Urothelium cell line (cell line): ENCODE results near the gene TRIM25.
"Not testable (repeated sequence)": the region's sequence is repeated elsewhere in the genome, so short reads cannot be mapped to it uniquely, and the experiment has no call there.

Experiments
- DNase-seq: peaks from one replicate; pipeline ENCODE4 v3.0.0; 2011; ENCODE audit warnings: low spot score, mixed read lengths
- FAIRE-seq: peaks from 2 replicates; lab custom pipeline; 2011; peaks lifted over from hg19 to GRCh38; lab: Jason Lieb, UNC

Gene TRIM25

DNA sequence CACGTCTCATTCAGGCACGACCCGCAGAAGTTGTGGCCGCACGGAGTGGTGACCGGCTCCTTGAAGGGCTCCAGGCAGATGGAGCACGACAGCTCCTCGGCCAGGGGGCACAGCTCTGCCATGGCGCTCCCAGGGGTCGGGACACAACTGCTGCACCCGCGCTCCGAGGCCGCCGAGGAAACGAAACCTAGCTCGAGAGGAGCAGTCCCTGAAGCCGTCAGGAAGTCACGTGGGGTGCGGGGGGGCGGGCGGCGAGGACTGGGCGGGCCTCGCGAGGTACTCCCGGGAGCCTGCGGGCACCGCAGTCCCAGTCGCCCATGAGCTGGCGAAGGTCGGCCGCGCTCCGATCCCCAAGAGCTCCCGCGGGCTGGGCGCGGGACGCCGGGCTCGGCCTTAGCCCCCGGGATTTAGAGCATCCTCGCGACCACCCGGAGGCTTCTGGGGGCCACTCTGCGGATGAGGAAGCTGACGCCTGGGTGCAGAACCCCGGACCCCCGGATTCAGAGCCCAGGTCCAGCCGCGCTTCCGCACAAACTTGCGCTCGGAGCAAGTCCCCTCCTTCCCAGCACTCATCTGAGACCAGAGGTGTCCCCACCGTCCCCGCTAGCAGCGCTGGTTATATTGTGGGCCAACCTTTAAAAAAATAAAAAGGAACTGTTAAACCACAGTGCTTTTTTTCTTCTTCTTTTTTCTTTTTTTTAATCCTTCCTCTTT lies at the start of gene TRIM25:
TRIM25 (minus strand) TSS at position 183 of the 714 bp plus-strand sequence; CDS start at position 122, 61 bp downstream.
- DNase-seq (peak; percentile 97), FAIRE-seq (no peak)

GRCh38 chr17:56960596-56961538 lies 47.0 kb upstream of the TRIM25 start, which contains the start of gene COIL:
Gene COIL, minus strand, starts transcription at chr17:56961050. Its CDS starts 31 bp downstream, at chr17:56961019.
- DNase-seq (peak; percentile 95), FAIRE-seq (no peak)

GRCh38 chr17:56956992-56957391 lies 43.1 kb upstream of the TRIM25 start:
- no peak for DNase-seq
- FAIRE-seq = no peak

- DNase-seq (no peak), FAIRE-seq (no peak)
These were observed 35.7 kb upstream of the TRIM25 start for GRCh38 chr17:56949595-56949994.

DNA sequence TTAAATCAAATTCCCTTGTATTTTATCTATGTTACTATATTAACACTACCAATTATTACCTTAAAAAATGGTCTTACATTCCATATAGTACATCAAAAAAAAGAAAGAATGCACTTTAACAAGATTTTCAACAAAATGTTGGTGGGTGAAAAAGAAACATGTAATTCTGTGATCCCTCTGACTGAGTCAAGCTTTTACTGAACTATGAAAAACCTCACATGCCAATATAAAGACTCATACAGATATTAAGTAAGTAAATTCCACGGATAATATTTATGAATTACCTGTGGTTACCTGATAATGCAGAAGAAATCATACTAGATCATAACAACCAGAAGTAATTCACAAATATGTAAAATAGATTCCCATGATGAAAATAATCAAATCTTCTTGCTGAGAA lies 34.6 kb upstream of the TRIM25 start:
- FAIRE-seq = no peak
- DNase-seq = no peak

DNA sequence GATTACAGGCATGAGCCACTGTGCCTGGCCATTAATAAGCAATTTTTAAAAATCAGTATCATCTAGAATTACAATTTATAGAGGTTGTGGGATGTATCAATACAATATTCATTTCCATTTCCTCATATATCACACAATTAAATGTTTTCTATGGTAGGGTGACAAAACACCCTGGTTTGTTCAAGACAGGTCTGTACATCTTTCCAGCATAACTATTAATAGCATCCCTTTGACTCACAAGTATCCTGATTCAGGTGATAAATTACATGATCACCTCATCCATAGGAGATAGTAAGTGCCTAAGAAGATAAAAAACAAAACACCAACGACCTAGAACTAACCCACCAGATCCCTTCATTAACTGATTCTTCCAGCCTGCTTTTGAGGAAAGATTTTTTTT lies 33.9 kb upstream of the TRIM25 start:
- no peak for DNase-seq
- no peak for FAIRE-seq

- DNase-seq (no peak), FAIRE-seq (no peak)
These were observed 32.2 kb upstream of the TRIM25 start for GRCh38 chr17:56945938-56946505.

- FAIRE-seq (no peak), DNase-seq (no peak)
These were observed 29.8 kb upstream of the TRIM25 start for GRCh38 chr17:56943505-56944125.

DNA sequence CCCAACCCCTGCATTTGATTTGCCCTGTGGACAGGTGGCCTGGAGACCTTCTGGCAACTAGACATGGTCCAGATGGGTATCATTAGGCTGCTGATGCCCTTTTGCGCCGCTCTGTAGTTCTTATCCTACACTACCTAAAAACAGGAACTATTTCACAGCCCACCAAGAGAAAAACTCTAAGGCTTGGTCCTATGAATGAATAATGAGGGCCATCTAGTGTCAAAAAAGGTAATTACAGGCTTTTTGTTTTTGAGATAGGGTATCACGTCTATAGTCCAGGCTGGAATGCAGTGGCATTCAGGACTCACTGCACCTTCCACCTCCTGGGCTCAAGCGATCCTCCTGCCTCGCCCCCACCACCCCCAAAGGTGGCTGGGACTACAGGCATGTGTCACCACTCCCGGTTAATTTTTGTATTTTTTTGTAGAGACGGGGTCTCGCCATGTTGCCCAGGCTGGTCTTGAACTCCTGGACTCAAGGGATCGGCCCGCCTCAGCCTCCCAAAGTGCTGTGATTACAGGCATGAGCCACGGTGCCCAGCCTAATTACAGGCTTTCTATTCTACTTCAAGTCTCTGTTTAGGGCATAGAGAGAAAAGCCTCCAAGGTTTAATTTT lies 26.1 kb upstream of the TRIM25 start:
- DNase-seq = peak; percentile 39

GRCh38 chr17:56938206-56938605 lies 24.4 kb upstream of the TRIM25 start:
- not testable (repeated sequence) for FAIRE-seq, DNase-seq

More for the DNA sequence above, 26.1 kb upstream of the TRIM25 start:
- FAIRE-seq = no peak

DNA sequence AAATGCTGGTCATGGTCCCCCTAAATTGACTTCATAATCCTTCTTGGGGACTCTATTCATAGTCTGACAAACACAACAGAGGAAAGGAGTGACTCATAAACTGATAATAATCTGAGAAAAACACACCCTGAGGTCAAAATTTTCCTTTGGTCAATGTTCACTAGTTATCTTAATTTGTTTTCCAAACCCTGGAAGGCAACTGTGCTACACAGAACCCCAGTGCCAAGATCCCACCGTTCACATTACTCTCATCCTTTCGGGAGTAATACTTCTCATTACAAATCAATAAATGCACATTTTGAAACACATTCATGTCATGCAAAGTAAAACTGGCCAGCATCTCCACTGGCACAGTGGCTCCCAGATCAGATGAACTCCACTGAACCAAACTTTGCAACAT lies 23.8 kb upstream of the TRIM25 start:
- DNase-seq = no peak
- FAIRE-seq = no peak

- FAIRE-seq = no peak
- DNase-seq = no peak
These were observed 23.0 kb upstream of the TRIM25 start for GRCh38 chr17:56936697-56937322.

DNA sequence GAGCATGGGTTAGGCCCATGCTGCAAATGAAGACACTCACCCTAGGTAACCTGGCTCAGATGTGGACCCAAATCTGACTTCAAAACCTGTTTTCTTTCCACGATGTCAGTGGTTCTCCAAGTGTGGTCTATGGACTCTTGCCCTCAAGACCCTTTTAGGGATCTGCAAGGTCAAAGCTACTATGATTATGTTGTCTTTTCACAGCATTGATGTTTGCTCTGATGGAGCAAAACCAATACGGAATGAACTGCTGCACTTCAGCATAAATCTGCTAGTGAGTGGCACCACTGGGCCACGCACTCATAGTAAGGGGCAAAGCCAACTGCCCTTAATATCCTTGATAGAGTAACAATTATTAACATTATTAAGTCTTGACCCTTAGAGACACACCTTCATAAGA lies 21.6 kb upstream of the TRIM25 start:
- DNase-seq (no peak), FAIRE-seq (no peak)

GRCh38 chr17:56934280-56934679 lies 20.4 kb upstream of the TRIM25 start:
- no peak for DNase-seq
- FAIRE-seq = no peak

DNA sequence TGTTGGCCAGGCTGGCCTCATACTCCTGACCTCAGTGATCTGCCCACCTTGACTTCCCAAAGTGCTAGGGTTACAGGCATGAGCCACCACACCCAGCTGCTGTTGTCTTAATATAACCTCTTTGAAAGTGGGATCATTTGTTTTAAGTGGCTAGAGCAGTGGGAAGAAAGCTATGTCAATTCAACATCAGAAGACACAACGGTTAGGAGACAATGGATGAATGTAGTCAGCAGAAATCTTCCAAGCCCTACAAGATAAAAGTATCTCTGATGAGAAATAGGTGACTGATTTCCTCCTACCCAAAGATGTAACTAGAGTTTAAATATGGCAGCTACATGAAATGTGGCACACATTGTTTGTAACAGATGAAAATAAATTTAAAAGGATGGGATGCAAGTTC lies 20.0 kb upstream of the TRIM25 start:
- FAIRE-seq = no peak
- DNase-seq = no peak

DNA sequence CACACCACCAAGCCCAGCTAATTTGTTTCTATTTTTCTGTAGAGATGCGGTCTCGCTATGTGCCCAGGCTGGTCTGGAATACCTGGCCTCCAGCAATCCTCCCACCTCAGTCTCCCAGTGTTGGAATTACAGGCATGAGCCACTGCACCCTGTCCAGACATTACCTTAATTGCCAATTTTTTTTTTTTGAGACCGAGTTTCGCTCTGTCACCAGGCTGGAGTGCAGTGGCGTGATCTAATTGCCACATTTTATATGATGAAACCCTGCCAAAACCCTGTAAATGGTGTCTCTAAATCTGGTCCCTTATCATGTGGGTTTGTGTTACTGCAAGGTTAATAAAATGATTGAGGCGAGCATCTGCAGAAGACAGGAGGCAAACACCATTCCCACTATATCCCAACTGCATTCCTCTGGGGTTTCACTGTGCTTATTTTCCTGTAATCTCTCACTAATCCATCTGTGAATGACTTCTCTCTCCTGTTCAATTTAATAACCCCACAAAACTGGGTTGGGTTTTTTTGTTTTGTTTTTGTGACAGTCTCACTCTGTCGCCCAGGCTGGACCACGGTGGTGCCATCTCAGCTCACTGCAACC lies 19.4 kb upstream of the TRIM25 start:
- FAIRE-seq (no peak), DNase-seq (no peak)

DNA sequence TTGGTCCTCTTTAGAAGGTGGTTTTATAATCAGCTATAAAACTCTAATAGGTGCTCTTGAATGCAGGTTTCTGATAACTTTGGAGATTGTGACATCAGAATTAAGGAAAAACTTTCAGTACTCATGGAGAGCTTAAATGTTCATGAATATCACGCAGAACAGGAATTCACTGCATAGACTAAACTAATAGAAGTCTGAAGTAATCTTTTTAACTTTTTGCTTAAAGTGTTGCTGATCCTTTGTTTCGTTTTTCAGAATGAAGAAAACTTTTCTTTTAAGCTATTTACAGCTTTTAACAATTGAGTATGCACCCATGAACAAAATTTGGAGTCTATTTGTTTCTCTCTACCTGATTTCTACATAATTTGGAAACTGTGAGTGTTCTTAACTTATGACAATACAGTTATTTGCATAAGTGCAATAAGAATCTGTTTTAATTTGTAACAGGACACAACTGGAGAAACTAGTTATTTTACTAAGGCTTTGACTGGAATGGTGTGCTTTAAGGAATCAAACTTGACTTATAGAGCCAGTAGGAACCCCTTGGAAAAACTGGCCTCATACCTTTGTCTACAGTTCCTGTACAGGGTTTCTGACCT lies 17.0 kb upstream of the TRIM25 start:
- FAIRE-seq = no peak
- no peak for DNase-seq

DNA sequence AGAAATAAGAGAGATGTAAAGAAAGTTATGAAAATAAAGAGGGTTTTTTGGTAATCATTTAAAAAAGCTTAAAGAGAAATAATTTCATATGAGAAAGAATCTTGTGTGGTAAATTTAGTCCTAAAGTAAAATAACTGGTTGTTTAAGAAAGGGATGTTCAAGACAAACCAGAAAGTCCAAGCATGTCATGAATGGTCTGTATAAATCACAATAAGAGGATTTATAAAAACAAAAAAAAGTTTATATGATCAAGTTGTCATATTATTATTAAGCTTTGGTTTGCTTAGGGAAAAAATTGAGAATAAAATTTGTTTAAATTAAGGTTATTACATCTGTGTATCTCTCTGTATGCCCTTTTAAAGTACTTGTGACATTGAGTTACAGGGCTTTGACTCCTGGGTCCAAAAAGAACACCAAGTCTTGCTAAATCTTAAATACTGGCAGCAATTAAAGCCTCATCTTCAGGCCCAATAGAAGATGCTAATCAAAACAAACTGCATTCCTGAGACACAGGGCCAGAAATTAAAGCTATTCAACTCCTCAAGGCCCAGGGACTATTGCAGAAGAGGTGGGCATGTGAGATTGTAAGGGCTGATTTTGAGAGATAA lies 15.6 kb upstream of the TRIM25 start:
- DNase-seq (no peak), FAIRE-seq (no peak)

DNA sequence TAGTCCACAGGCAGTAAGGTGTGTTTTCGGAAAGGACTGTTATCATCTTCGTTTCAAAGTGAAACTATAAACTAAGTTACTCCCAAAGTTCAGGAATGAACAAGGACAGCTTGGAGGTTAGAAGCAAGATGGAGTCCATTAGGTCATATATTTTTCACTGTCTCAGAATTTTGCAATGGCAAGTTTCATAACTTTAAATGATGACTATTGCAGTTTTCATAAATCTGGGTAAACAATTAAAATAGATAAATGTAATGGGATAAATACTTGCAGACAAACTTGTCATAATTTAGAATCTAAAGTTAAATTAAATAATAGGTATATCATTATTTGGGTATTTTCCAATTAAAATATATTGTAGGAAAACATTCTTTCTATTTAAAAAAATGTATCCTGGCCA lies 14.7 kb upstream of the TRIM25 start:
- no peak for FAIRE-seq

More for the DNA sequence above, 14.7 kb upstream of the TRIM25 start:
- no peak for DNase-seq
